Astrocyte (in vitro differentiated cells and primary cell): ENCODE results near the gene LARGE1.

Experiments
- CTCF ChIP-seq: IDR thresholded peaks from 2 replicates; pipeline ENCODE4 v1.5.1; 2011; ENCODE audit warnings: low read depth, mild to moderate bottlenecking, inconsistent platforms, low read length, moderate library complexity; ENCODE audit not compliant: insufficient read depth
- EZH2 ChIP-seq: IDR thresholded peaks from 2 replicates; pipeline ENCODE4 v1.6.1; 2012; ENCODE audit warnings: mild to moderate bottlenecking, low read length, inconsistent platforms; ENCODE audit not compliant: insufficient read depth

DNA sequence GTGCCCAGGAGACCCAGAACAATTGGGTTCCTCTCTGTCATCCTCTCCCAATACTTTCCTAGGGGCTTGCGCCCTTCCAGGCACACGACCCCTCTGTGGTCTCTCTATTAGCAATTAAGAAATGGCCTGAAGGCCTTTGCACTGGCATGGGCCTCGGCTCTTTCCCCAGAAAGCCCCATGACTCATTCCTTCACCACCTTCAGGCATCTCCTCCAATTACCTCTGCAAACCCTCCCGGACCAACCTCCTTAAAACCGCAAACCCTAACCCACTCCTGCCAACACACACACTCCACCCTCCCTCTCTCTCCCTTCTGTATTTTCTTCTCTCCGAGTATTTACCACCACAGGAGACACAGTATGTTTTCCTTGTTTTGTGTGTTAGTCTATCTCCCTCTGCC, 36.7 kb downstream of the LARGE1 start:
- TF ChIP-seq CTCF (no peak), EZH2 (no peak)
